ENCODE data around the gene RAD51D.
A peak's percentile ranks its signal among the peaks of the same experiment; 100 is the strongest.

GRCh38 chr17:35088881-35089585 lies 30.6 kb downstream of the RAD51D start:
- TF ChIP-seq CTCF (IDR thresholded peaks at IDR 0.05): peak; percentile 87 to 96 (median 94)
- TF ChIP-seq POLR2AphosphoS5 (IDR thresholded peaks at IDR 0.05): peak; percentile 31
